ENCODE results near the gene PWWP2B.

Gene PWWP2B

GRCh38 chr10:132409667-132410028, 12.6 kb downstream of the PWWP2B start:
- DNase-seq (ENCODE audit: low spot score): no peak
- TF ChIP-seq, protein P1, sequence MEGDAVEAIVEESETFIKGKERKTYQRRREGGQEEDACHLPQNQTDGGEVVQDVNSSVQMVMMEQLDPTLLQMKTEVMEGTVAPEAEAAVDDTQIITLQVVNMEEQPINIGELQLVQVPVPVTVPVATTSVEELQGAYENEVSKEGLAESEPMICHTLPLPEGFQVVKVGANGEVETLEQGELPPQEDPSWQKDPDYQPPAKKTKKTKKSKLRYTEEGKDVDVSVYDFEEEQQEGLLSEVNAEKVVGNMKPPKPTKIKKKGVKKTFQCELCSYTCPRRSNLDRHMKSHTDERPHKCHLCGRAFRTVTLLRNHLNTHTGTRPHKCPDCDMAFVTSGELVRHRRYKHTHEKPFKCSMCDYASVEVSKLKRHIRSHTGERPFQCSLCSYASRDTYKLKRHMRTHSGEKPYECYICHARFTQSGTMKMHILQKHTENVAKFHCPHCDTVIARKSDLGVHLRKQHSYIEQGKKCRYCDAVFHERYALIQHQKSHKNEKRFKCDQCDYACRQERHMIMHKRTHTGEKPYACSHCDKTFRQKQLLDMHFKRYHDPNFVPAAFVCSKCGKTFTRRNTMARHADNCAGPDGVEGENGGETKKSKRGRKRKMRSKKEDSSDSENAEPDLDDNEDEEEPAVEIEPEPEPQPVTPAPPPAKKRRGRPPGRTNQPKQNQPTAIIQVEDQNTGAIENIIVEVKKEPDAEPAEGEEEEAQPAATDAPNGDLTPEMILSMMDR (IDR thresholded peaks at IDR 0.05; ENCODE audit: extremely low read depth, insufficient read depth, missing control alignments): no peak

DNA sequence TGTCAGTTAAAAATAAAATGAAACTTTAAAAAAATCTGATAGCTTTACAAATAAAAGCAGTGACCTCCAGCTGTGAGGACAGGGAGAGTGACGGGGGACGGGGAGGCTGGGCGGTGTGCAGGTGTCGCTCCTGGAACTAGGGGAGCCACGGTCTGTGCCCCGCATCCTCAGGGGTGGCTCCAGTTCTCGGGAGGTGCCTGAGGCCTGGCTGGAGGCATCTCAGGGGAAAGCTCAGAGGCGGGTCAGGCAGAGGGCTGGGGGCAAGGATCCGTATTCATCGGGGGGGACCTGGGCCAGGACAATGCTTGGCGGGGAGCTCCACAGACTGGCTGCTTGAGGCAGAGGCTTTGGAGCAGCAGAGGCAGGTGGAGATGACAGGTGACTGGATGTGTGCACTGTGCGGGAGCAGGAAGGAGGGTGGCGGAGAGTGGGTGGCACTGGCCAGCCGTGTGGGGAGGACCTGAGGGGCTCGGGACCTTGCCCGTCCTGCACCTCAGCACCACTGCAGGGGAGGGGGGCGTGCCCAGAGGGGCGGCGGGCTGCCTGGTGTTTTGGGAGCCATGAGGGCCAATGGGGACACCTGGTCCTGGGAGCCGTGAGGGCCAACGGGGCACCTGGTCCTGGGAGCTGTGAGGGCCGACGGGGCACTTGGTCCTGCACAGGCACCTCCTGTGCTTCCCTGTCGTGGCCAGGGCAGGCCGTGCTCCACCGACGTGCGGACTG, 13.2 kb downstream of the PWWP2B start:
- no peak for DNase-seq (ENCODE audit: low spot score)
- TF ChIP-seq, protein P1 (IDR thresholded peaks at IDR 0.05; ENCODE audit: extremely low read depth, insufficient read depth, missing control alignments): no peak

More at GRCh38 chr10:132409667-132410028, 12.6 kb downstream of the PWWP2B start:
- in situ Hi-C loops (cut with MboI; ENCODE audit: low pct_unique_long_range_greater_than_20kb, low sequenced_read_pairs, unreplicated experiment): no loop called here

GRCh38 chr10:132410779-132411532, 14.0 kb downstream of the PWWP2B start:
- DNase-seq (ENCODE audit: low spot score): no peak
- in situ Hi-C loops (cut with MboI; ENCODE audit: low pct_unique_long_range_greater_than_20kb, low sequenced_read_pairs, unreplicated experiment): no loop called here
- TF ChIP-seq, protein P1 (IDR thresholded peaks at IDR 0.05; ENCODE audit: extremely low read depth, insufficient read depth, missing control alignments): no peak

More for the DNA sequence above, 13.2 kb downstream of the PWWP2B start:
- in situ Hi-C loops (cut with MboI; ENCODE audit: low pct_unique_long_range_greater_than_20kb, low sequenced_read_pairs, unreplicated experiment): no loop called here

DNA sequence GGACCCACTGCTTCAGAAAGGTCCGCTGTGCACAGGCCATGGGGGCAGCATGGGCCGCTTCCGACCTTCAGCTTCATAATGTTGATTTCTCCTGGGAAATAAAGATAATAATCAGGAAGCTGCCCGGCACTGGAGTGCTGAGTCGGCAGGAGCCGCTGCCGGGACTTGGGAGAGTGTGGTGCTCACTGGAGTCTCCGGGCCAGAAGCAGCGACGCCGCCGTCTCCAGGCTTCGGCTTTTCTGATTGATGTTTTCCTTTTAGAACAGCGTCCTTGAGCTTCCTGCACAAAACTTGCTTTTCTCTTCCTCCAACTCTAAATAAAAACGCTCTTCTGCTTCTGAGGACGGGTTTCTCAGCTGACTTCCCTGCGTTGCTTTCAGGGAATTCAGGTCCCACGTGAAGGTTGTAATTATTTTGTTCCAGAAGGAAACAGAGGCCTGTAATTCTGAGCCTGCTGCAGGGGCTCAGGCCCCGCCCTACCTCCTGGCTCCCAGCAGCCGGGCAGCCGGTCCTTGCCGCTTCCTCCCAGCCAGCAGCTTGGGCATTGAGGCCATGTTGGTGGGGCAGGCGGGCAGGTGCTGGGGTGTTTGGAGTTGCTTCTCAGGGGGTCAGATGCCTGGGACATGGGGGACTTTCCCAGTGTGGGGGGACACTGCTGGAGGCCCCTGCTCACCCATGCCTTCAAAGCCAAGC, 14.7 kb downstream of the PWWP2B start:
- TF ChIP-seq, protein P1 (IDR thresholded peaks at IDR 0.05; ENCODE audit: extremely low read depth, insufficient read depth, missing control alignments): no peak
- DNase-seq (ENCODE audit: low spot score): no peak
- in situ Hi-C loops (cut with MboI; ENCODE audit: low pct_unique_long_range_greater_than_20kb, low sequenced_read_pairs, unreplicated experiment): no loop called here

GRCh38 chr10:132412316-132413192, 15.6 kb downstream of the PWWP2B start:
- in situ Hi-C loops (cut with MboI; ENCODE audit: low pct_unique_long_range_greater_than_20kb, low sequenced_read_pairs, unreplicated experiment): no loop called here
- DNase-seq (ENCODE audit: low spot score): no peak
- TF ChIP-seq, protein P1 (IDR thresholded peaks at IDR 0.05; ENCODE audit: extremely low read depth, insufficient read depth, missing control alignments): no peak

All from GM13977 (cell line).